Upper lobe of left lung (tissue), 4 donors: ENCODE results near the gene SCUBE2.

Experiments
- CTCF ChIP-seq, 6 experiments: fragments of 450-650 bp in 4 of 6; fragments of 200-600 bp in 2 of 6; sonication (generic) in 2 of 6; IDR thresholded peaks; one replicate each; pipeline ENCODE4 v1.5.1; 2016 to 2019; ENCODE audit warnings: antibody characterized with exemption in 6 of 6
- EP300 ChIP-seq, 4 donors: sonication (generic); formaldehyde crosslinking; IDR thresholded peaks; one replicate each; pipeline ENCODE4 v1.5.1; 2017; ENCODE audit warnings: antibody characterized with exemption in 4 of 4, control low read depth in 2 of 4

- TF ChIP-seq CTCF (IDR thresholded peaks at IDR 0.05) (no peak), EP300 (IDR thresholded peaks at IDR 0.05) (no peak)
Measured at GRCh38 chr11:9025101-9025850, 66.1 kb downstream of the SCUBE2 start.
